NCI-H1930 (cell line): ENCODE results near the gene TRNAU1AP.

Source experiments
- DNase-seq, 2 experiments: peaks; one replicate each; lab custom pipeline; 2025; lab: John Stamatoyannopoulos, UW

Gene TRNAU1AP

GRCh38 chr1:28604962-28605361 is 52.1 kb downstream of the TRNAU1AP start:
- no peak for DNase-seq

GRCh38 chr1:28606771-28607170 is 53.9 kb downstream of the TRNAU1AP start:
- DNase-seq, result no peak

- no peak for DNase-seq
Measured at GRCh38 chr1:28613175-28613574, 60.3 kb downstream of the TRNAU1AP start.
